Loucy (cell line): Measurements from ENCODE around the gene ZNF536.

ENCODE experiments used
- CTCF ChIP-seq: fragments of 200-600 bp; sonication (generic); conservative IDR thresholded peaks from 2 replicates; pipeline ENCODE4 v1.5.1; 2014; ENCODE audit warnings: mild to moderate bottlenecking, antibody characterized with exemption, low read length
- EZH2phosphoT487 ChIP-seq: fragments of 200-600 bp; IDR thresholded peaks from 2 replicates; pipeline ENCODE4 v1.6.1; 2018; ENCODE audit warnings: antibody characterized with exemption, mild to moderate bottlenecking, moderate library complexity, borderline replicate concordance

GRCh38 chr19:30342901-30343300 lies 29.3 kb upstream of the ZNF536 start:
- TF ChIP-seq CTCF (no peak), EZH2phosphoT487 (no peak)
